Mesothelial cell of epicardium (in vitro differentiated cells): ENCODE data around the gene SHROOM2. TPM values are rescaled to one million over a fixed set of nuclear protein-coding genes. Genes with fewer than 3 reads are reported as not detected.
A peak's percentile ranks its signal among the peaks of the same experiment; 100 is the strongest.

Experiments used
- DNase-seq, 2 experiments: peaks; one replicate each; pipeline ENCODE4 v3.0.0; 2021; ENCODE audit warnings: low spot score in 2 of 2; ENCODE audit not compliant: unreplicated experiment in 2 of 2
- H3K27ac Mint-ChIP-seq: 2 replicates; pipeline ENCODE4 v1.8.0; 2021; ENCODE audit warnings: mixed read lengths
- H3K27me3 Mint-ChIP-seq: 2 replicates; pipeline ENCODE4 v1.8.0; 2021; ENCODE audit warnings: low read depth, mixed read lengths
- H3K36me3 Mint-ChIP-seq: 2 replicates; pipeline ENCODE4 v1.8.0; 2021; ENCODE audit warnings: mixed read lengths
- H3K4me1 Mint-ChIP-seq: 2 replicates; pipeline ENCODE4 v1.8.0; 2021; ENCODE audit warnings: mixed read lengths
- H3K4me3 Mint-ChIP-seq: 2 replicates; pipeline ENCODE4 v1.8.0; 2021; ENCODE audit warnings: mild to moderate bottlenecking, moderate library complexity, mixed read lengths
- H3K9me3 Mint-ChIP-seq: 2 replicates; pipeline ENCODE4 v1.8.0; 2021; ENCODE audit warnings: mixed read lengths
- CTCF ChIP-seq: fragments of 200-600 bp; sonication (generic); IDR thresholded peaks from one replicate; pipeline ENCODE4 v1.5.0; 2021; ENCODE audit warnings: antibody characterized with exemption; ENCODE audit not compliant: unreplicated experiment
- total RNA-seq: library from RNA; stranded (reverse); gene quantifications from 3 replicates; pipeline ENCODE4 v1.2.1, GENCODE V29; 2021

The SHROOM2 gene
- total RNA-seq, 1 donor from 2014 or later = 13.5 TPM

GRCh38 chrX:9888953-9889470 lies 102.8 kb downstream of the SHROOM2 start:
- H3K4me3 Mint-ChIP-seq = no peak overlapping the region
- no peaks in the 10 kb centered on the region for H3K27me3 Mint-ChIP-seq
- no peak for DNase-seq
- no peak for TF ChIP-seq CTCF
- H3K9me3 Mint-ChIP-seq = peaks cover 11% of the 10 kb centered on the region
- no peak overlapping the region for H3K27ac Mint-ChIP-seq
- peaks cover 3% of the 10 kb centered on the region for H3K4me1 Mint-ChIP-seq
- peaks cover 9% of the 10 kb centered on the region for H3K36me3 Mint-ChIP-seq

- DNase-seq = no peak
- Mint-ChIP-seq H3K4me1 (no peaks in the 10 kb centered on the region), H3K4me3 (no peak overlapping the region), H3K9me3 (peaks cover 11% of the 10 kb centered on the region), H3K27me3 (no peaks in the 10 kb centered on the region), H3K36me3 (peaks cover 13% of the 10 kb centered on the region), H3K27ac (no peak overlapping the region)
- no peak for TF ChIP-seq CTCF
Observed at GRCh38 chrX:9890681-9891091, 104.5 kb downstream of the SHROOM2 start.

- DNase-seq = no peak
- peaks cover 10% of the 10 kb centered on the region for H3K36me3 Mint-ChIP-seq
- peaks cover 13% of the 10 kb centered on the region for H3K4me1 Mint-ChIP-seq
- peaks cover 13% of the 10 kb centered on the region for H3K9me3 Mint-ChIP-seq
- no peak overlapping the region for H3K27ac Mint-ChIP-seq
- TF ChIP-seq CTCF = no peak
- H3K27me3 Mint-ChIP-seq = no peaks in the 10 kb centered on the region
- no peak overlapping the region for H3K4me3 Mint-ChIP-seq
Observed at GRCh38 chrX:9895225-9895912, 109.1 kb downstream of the SHROOM2 start.

- Mint-ChIP-seq H3K9me3 (peaks cover 13% of the 10 kb centered on the region), H3K27me3 (no peaks in the 10 kb centered on the region), H3K27ac (no peak overlapping the region), H3K4me1 (peaks cover 17% of the 10 kb centered on the region), H3K36me3 (peaks cover 9% of the 10 kb centered on the region), H3K4me3 (no peak overlapping the region)
- no peak for DNase-seq
- TF ChIP-seq CTCF = no peak
Observed at GRCh38 chrX:9897761-9898161, 111.5 kb downstream of the SHROOM2 start.

DNA sequence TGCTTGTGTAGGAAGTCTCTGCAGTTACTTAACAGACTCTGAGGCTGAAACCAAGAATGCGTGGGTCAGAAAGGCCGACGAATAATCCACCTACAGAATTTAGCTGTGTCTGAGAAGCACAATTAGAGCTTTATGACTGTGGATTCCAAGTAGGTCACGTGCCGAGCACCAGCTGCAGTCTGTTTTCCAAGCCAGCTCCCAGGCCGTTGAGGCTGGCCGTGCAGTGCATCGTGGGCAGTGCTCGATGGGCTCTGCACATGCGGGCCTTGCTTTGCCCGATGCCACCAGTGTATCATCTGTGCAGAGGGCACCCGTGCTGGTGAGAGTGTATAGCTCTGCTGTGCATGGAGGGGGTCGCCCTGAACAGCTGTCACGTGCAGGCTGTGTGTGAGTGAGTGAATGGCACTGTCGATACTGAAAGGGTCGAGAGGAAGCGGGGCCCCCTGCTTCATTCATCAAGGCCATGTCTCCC lies 113.4 kb downstream of the SHROOM2 start:
- DNase-seq = no peak
- H3K36me3 Mint-ChIP-seq = peaks cover 4% of the 10 kb centered on the region
- peaks cover 23% of the 10 kb centered on the region for H3K4me1 Mint-ChIP-seq
- H3K27me3 Mint-ChIP-seq = no peaks in the 10 kb centered on the region
- H3K4me3 Mint-ChIP-seq = no peak overlapping the region
- H3K27ac Mint-ChIP-seq = peak overlapping the region; percentile 25
- no peak for TF ChIP-seq CTCF
- H3K9me3 Mint-ChIP-seq = peaks cover 15% of the 10 kb centered on the region
